B cell (primary cell): Measurements from ENCODE around the gene KYAT1. TPM values are rescaled to one million over a fixed set of nuclear protein-coding genes. Genes with fewer than 3 reads are reported as not detected.

Experiments
- ATAC-seq: fragments of 200-7000 bp; cut with Tn5 transposase; one replicate; pipeline ENCODE4 v1.10.0; 2021; ENCODE audit warnings: low read depth, mild to moderate bottlenecking, moderate number of reproducible peaks, moderate library complexity
- CTCF ChIA-PET: fragments of 350-600 bp; sonication (Branson Sonifier 250); formaldehyde crosslinking; loops from one replicate; lab custom pipeline; 2021; ENCODE audit warnings: antibody characterized with exemption, inconsistent platforms; lab: Charles Lee
- POLR2A ChIA-PET: fragments of 350-600 bp; sonication (Branson Sonifier 250); formaldehyde crosslinking; loops from one replicate; lab custom pipeline; 2021; ENCODE audit warnings: antibody characterized with exemption; lab: Charles Lee
- DNase-seq: peaks from one replicate; pipeline ENCODE4 v3.0.0; 2013
- H2AFZ ChIP-seq: 2 replicates; pipeline ENCODE4 v1.6.1; 2012; ENCODE audit warnings: mild to moderate bottlenecking, low read depth, low read length; ENCODE audit not compliant: insufficient read depth, poor library complexity, severe bottlenecking
- H3K27ac ChIP-seq, 2 donors: 1 replicate in 1 of 2; 2 replicates in 1 of 2; pipeline ENCODE4 v1.5.1; 2012 to 2013; ENCODE audit warnings: low read length in 2 of 2, mild to moderate bottlenecking in 2 of 2, moderate library complexity in 1 of 2
- H3K27me3 ChIP-seq, 4 experiments: fragments of 200-600 bp in 1 of 4; sonication (generic) in 1 of 4; replicated peaks in 1 of 4; 1 replicate in 2 of 4; 2 replicates in 2 of 4; pipeline versions ENCODE4 v1.6.1 to v1.7.0; 2013 to 2016; ENCODE audit warnings: low read length in 3 of 4, mild to moderate bottlenecking in 2 of 4, mixed read lengths in 1 of 4, moderate library complexity in 1 of 4; ENCODE audit not compliant: insufficient read depth in 4 of 4, control insufficient read depth in 3 of 4; ENCODE audit errors: control extremely low read depth in 1 of 4
- H3K36me3 ChIP-seq, 2 experiments: replicated peaks in 1 of 2; 1 replicate in 1 of 2; 2 replicates in 1 of 2; pipeline versions ENCODE4 v1.6.1 to v1.7.1; 2013; ENCODE audit warnings: low read length in 1 of 2; ENCODE audit not compliant: insufficient read depth in 2 of 2, control insufficient read depth in 1 of 2; ENCODE audit errors: control extremely low read depth in 1 of 2, extremely low read depth in 1 of 2
- H3K4me1 ChIP-seq, 2 donors: fragments of 200-600 bp in 1 of 2; sonication (generic) in 1 of 2; 1 replicate in 1 of 2; 2 replicates in 1 of 2; pipeline versions ENCODE4 v1.5.1 to v1.6.1; 2013 to 2017; ENCODE audit warnings: low read length in 2 of 2; ENCODE audit not compliant: control insufficient read depth in 2 of 2, insufficient read depth in 2 of 2
- H3K4me2 ChIP-seq: replicated peaks from 2 replicates; pipeline ENCODE3; 2012; ENCODE audit warnings: mild to moderate bottlenecking, low read depth, low read length; ENCODE audit not compliant: poor library complexity, severe bottlenecking
- H3K4me3 ChIP-seq, 5 experiments: fragments of 200-600 bp in 1 of 5; sonication (generic) in 1 of 5; 1 replicate in 3 of 5; 2 replicates in 2 of 5; pipeline versions ENCODE4 v1.5.1 to v1.7.0; 2011 to 2016; ENCODE audit warnings: low read length in 4 of 5, mild to moderate bottlenecking in 4 of 5, low read depth in 2 of 5, control low read depth in 1 of 5, moderate library complexity in 1 of 5; ENCODE audit not compliant: insufficient read depth in 1 of 5; ENCODE audit errors: control extremely low read depth in 1 of 5, extremely low read depth in 1 of 5
- H3K79me2 ChIP-seq: fragments of 200-600 bp; sonication (generic); one replicate; pipeline ENCODE4 v1.6.0; 2016; ENCODE audit warnings: low read length; ENCODE audit not compliant: control insufficient read depth, insufficient read depth
- H3K9ac ChIP-seq: fragments of 200-600 bp; sonication (generic); 2 replicates; pipeline ENCODE4 v1.6.1; 2017; ENCODE audit warnings: mild to moderate bottlenecking, low read length, moderate library complexity
- H3K9me3 ChIP-seq, 3 donors: one replicate each; pipeline versions ENCODE4 v1.6.1 to v1.7.1; 2013; ENCODE audit warnings: low read length in 2 of 3; ENCODE audit not compliant: control insufficient read depth in 2 of 3, insufficient read depth in 1 of 3; ENCODE audit errors: control extremely low read depth in 1 of 3
- H4K20me1 ChIP-seq: 2 replicates; pipeline ENCODE4 v1.6.0; 2012; ENCODE audit warnings: mild to moderate bottlenecking, low read length; ENCODE audit not compliant: insufficient read depth, control insufficient read depth, poor library complexity, severe bottlenecking
- H3K27ac Mint-ChIP-seq: one replicate; pipeline ENCODE4 v1.8.0; 2021; ENCODE audit warnings: mixed read lengths
- H3K27me3 Mint-ChIP-seq: one replicate; pipeline ENCODE4 v1.8.0; 2021; ENCODE audit warnings: mixed read lengths
- H3K4me1 Mint-ChIP-seq: one replicate; pipeline ENCODE4 v1.8.0; 2021; ENCODE audit warnings: mixed read lengths
- H3K4me3 Mint-ChIP-seq: one replicate; pipeline ENCODE4 v1.8.0; 2021; ENCODE audit warnings: mixed read lengths
- H3K9me3 Mint-ChIP-seq: one replicate; pipeline ENCODE4 v1.8.0; 2022; ENCODE audit warnings: mixed read lengths; ENCODE audit not compliant: insufficient read depth
- EZH2 ChIP-seq: IDR thresholded peaks from 2 replicates; pipeline ENCODE4 v1.6.1; 2012; ENCODE audit warnings: borderline replicate concordance, low read depth, mild to moderate bottlenecking, moderate library complexity, low read length; ENCODE audit not compliant: insufficient read depth, poor library complexity, severe bottlenecking
- WGBS: methylation state at CpG from one replicate; pipeline ENCODE4 v1.1.5; 2013; ENCODE audit warnings: missing lambda C conversion rate; ENCODE audit not compliant: insufficient coverage; 5-methylcytosine and 5-hydroxymethylcytosine counted together
- intact Hi-C: fragments of 100-400 bp; cut with micrococcal nuclease; formaldehyde crosslinking; loops from one replicate; pipeline ENCODE4 v1.10.0; 2022
- polyA minus RNA-seq: library from RNA; depleted of rRNA, polyadenylated mRNA; stranded (reverse); fragments of >200 nt; gene quantifications from 2 replicates; pipeline ENCODE4 v1.2.3, GENCODE V29; 2012
- polyA plus RNA-seq: library from polyadenylated mRNA; depleted of rRNA; stranded (reverse); fragments of >200 nt; gene quantifications from 2 replicates; pipeline ENCODE4 v1.2.3, GENCODE V29; 2012
- total RNA-seq, 2 donors: library from RNA; stranded (reverse); fragments of 120-200 nt in 1 of 2; gene quantifications; 1 replicate in 1 of 2; 2 replicates in 1 of 2; pipeline versions ENCODE4 v1.2.3 to v1.2.4, GENCODE V29; 2013 to 2022
- TF ChIP-seq, protein P1 (sequence below): fragments of 200-600 bp; IDR thresholded peaks from one replicate; pipeline ENCODE4 v1.8.0; 2022; ENCODE audit warnings: antibody characterized with exemption, mild to moderate bottlenecking

The KYAT1 gene
- total RNA-seq (6.4 and 7.0 TPM in 2 replicates), polyA plus RNA-seq (13.4 and 16.2 TPM in 2 replicates), polyA minus RNA-seq (9.8 and 17.4 TPM in 2 replicates)
- 11.0 TPM for total RNA-seq (2013)

GRCh38 chr9:128881884-128882676, at the start of gene KYAT1, which contains the start of gene LRRC8A:
KYAT1 (minus strand) TSS chr9:128881950; CDS start chr9:128845405, 36,545 bp downstream.
LRRC8A (plus strand) TSS chr9:128882133; CDS start chr9:128907165, 25,032 bp downstream.
- peaks cover 38% of the 10 kb centered on the region for H3K4me1 Mint-ChIP-seq
- TF ChIP-seq, protein P1, sequence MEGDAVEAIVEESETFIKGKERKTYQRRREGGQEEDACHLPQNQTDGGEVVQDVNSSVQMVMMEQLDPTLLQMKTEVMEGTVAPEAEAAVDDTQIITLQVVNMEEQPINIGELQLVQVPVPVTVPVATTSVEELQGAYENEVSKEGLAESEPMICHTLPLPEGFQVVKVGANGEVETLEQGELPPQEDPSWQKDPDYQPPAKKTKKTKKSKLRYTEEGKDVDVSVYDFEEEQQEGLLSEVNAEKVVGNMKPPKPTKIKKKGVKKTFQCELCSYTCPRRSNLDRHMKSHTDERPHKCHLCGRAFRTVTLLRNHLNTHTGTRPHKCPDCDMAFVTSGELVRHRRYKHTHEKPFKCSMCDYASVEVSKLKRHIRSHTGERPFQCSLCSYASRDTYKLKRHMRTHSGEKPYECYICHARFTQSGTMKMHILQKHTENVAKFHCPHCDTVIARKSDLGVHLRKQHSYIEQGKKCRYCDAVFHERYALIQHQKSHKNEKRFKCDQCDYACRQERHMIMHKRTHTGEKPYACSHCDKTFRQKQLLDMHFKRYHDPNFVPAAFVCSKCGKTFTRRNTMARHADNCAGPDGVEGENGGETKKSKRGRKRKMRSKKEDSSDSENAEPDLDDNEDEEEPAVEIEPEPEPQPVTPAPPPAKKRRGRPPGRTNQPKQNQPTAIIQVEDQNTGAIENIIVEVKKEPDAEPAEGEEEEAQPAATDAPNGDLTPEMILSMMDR, result peak; percentile 26
- no peak for TF ChIP-seq EZH2
- DNase-seq, result peak; percentile 97
- H3K27ac Mint-ChIP-seq, result peak within 1 kb of the TSS; percentile 99
- Histone ChIP-seq H2AFZ (peak within 1 kb of the TSS; percentile 92), H3K9ac (peak within 1 kb of the TSS; percentile 91), H3K4me1 (peaks cover 15 to 37% of the 10 kb centered on the region in 2 donors), H3K79me2 (peaks cover 82% of the 10 kb centered on the region), H3K4me2 (peak within 1 kb of the TSS; percentile 98), H3K36me3 (peaks cover 3 to 15% of the 10 kb centered on the region in 2 experiments), H4K20me1 (peaks cover 23% of the 10 kb centered on the region), H3K9me3 (no peaks in the 10 kb centered on the region), H3K4me3 (peak within 1 kb of the TSS; percentile 88 to 95 (median 91)), H3K27ac (peak within 1 kb of the TSS; percentile 51 to 83), H3K27me3 (no peaks in the 10 kb centered on the region)
- POLR2A ChIA-PET, result interaction anchor here (0.5 to 1.6 kb wide), 3 partner anchors 19 to 226 kb away, joined by 3 to 5 read pairs (median 5); partner anchors contain the start of gene ENDOG
- WGBS, result under 1% methylated on average over 70 of the region's 70 CpGs
- CTCF ChIA-PET, result interaction anchor here (1.6 to 2.9 kb wide), 3 partner anchors 19 to 46 kb away, joined by 7 to 10 read pairs (median 10); no protein-coding TSS in a partner anchor
- intact Hi-C loops, result loop anchor here (1.0 to 5.0 kb wide), 14 partner anchors 19 to 1165 kb away; partner anchors contain the start of genes DOLK, DOLPP1, NUP188 and ODF2
- ATAC-seq, result peak; percentile 92
- H3K9me3 Mint-ChIP-seq, result no peaks in the 10 kb centered on the region
- no peaks in the 10 kb centered on the region for H3K27me3 Mint-ChIP-seq
- peak within 1 kb of the TSS; percentile 98 for H3K4me3 Mint-ChIP-seq
